Measurements from ENCODE around the gene PAX5. TPM values are rescaled to one million over a fixed set of nuclear protein-coding genes. Genes with fewer than 3 reads are reported as not detected.

PAX5 gene
- total and polyA plus RNA-seq, 2 donors (not counting 1 experiment from before 2014, with no cell fraction given) = 196 to 275 TPM

DNA sequence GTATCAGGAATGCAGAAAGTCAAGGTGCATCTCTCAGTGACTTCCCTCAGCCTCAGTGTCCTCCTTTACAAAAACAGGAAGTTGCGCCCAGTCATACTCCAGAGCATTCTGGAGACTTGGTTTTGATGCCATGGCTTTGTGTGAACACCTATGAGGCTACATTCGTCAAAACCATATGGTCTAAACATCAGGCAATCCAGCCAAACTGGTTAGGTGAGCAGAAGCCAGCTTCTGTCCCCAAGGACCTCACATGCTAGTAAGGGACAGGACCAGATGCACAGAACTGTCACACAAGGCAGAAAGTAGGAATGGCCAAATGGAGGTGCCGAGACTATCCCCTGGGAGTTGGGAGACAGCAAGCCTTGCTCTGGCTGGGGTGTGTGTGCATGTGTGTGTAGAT lies 244.2 kb downstream of the PAX5 start:
- no peak overlapping the region for H3K27ac Mint-ChIP-seq
- peaks cover 5% of the 10 kb centered on the region for H3K9me3 Mint-ChIP-seq (ENCODE audit: insufficient read depth)
- Histone ChIP-seq H3K4me2 (replicated peaks; ENCODE audit: low read depth, low read length, poor library complexity, severe bottlenecking) (no peak overlapping the region), H3K27ac (ENCODE audit: low read length in 2 of 2) (no peak overlapping the region), H3K79me2 (ENCODE audit: control insufficient read depth, insufficient read depth, low read length) (no peaks in the 10 kb centered on the region), H3K9ac (ENCODE audit: low read length) (no peak overlapping the region), H3K9me3 (ENCODE audit: control extremely low read depth in 1 of 3, control insufficient read depth in 2 of 3, insufficient read depth in 1 of 3, low read length in 2 of 3) (peaks cover 0 to 16% (median 12%) of the 10 kb centered on the region in 3 donors), H3K4me1 (ENCODE audit: control insufficient read depth in 2 of 2, insufficient read depth in 2 of 2, low read length in 2 of 2) (no peaks in the 10 kb centered on the region), H2AFZ (ENCODE audit: insufficient read depth, low read depth, low read length, poor library complexity, severe bottlenecking) (no peak overlapping the region), H3K36me3 (replicated peaks in 1 of 2; ENCODE audit: control extremely low read depth in 1 of 2, control insufficient read depth in 1 of 2, extremely low read depth in 1 of 2, insufficient read depth in 2 of 2, low read length in 1 of 2) (no peaks in the 10 kb centered on the region), H3K27me3 (replicated peaks in 1 of 4; ENCODE audit: control extremely low read depth in 1 of 4, control insufficient read depth in 3 of 4, insufficient read depth in 4 of 4, low read length in 3 of 4) (peaks cover 0 to 3% (median 1%) of the 10 kb centered on the region in 4 experiments), H4K20me1 (ENCODE audit: control insufficient read depth, insufficient read depth, low read length, poor library complexity, severe bottlenecking) (no peaks in the 10 kb centered on the region), H3K4me3 (ENCODE audit: control extremely low read depth in 1 of 5, extremely low read depth in 1 of 5, insufficient read depth in 1 of 5, low read depth in 2 of 5, low read length in 4 of 5) (no peak overlapping the region)
- H3K4me1 Mint-ChIP-seq = no peaks in the 10 kb centered on the region
- ChIA-PET CTCF (no interaction called here), POLR2A (no interaction called here)
- DNase-seq (no peak), ATAC-seq (ENCODE audit: low read depth) (no peak)
- WGBS (ENCODE audit: insufficient coverage) = 61% methylated on average over 3 of the region's 3 CpGs
- no peak for TF ChIP-seq EZH2 (IDR thresholded peaks at IDR 0.05; ENCODE audit: borderline replicate concordance, insufficient read depth, low read depth, low read length, poor library complexity, severe bottlenecking)
- TF ChIP-seq, protein P1, sequence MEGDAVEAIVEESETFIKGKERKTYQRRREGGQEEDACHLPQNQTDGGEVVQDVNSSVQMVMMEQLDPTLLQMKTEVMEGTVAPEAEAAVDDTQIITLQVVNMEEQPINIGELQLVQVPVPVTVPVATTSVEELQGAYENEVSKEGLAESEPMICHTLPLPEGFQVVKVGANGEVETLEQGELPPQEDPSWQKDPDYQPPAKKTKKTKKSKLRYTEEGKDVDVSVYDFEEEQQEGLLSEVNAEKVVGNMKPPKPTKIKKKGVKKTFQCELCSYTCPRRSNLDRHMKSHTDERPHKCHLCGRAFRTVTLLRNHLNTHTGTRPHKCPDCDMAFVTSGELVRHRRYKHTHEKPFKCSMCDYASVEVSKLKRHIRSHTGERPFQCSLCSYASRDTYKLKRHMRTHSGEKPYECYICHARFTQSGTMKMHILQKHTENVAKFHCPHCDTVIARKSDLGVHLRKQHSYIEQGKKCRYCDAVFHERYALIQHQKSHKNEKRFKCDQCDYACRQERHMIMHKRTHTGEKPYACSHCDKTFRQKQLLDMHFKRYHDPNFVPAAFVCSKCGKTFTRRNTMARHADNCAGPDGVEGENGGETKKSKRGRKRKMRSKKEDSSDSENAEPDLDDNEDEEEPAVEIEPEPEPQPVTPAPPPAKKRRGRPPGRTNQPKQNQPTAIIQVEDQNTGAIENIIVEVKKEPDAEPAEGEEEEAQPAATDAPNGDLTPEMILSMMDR (IDR thresholded peaks at IDR 0.05) = no peak
- peaks cover 21% of the 10 kb centered on the region for H3K27me3 Mint-ChIP-seq
- intact Hi-C loops (cut with micrococcal nuclease) = no loop called here
- H3K4me3 Mint-ChIP-seq = no peak overlapping the region

DNA sequence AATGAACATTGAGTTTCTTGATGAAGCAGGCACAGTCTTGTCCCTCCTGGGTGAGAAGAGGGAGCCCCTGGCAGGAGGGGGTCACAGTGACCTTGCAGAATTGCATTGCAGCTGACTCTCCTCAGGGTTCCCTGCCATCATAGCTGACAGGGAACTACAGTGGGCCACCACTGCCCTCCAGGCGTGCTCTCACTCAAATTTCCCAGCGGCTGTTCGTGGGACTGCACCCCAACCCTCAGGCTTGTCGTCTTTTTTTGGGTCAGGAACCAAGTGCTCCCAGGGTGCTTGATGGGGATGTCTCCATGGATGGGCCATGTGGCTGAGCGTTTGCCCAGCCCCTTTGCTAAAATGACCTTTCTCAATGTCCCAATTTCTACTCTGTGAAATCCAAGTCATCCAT lies 245.5 kb downstream of the PAX5 start:
- Histone ChIP-seq H3K9me3 (ENCODE audit: control extremely low read depth in 1 of 3, control insufficient read depth in 2 of 3, insufficient read depth in 1 of 3, low read length in 2 of 3) (peaks cover 0 to 6% (median 5%) of the 10 kb centered on the region in 3 donors), H3K27me3 (replicated peaks in 1 of 4; ENCODE audit: control extremely low read depth in 1 of 4, control insufficient read depth in 3 of 4, insufficient read depth in 4 of 4, low read length in 3 of 4) (peaks cover 0 to 16% (median 1%) of the 10 kb centered on the region in 4 experiments), H2AFZ (ENCODE audit: insufficient read depth, low read depth, low read length, poor library complexity, severe bottlenecking) (no peak overlapping the region), H3K4me1 (ENCODE audit: control insufficient read depth in 2 of 2, insufficient read depth in 2 of 2, low read length in 2 of 2) (no peaks in the 10 kb centered on the region), H3K4me3 (ENCODE audit: control extremely low read depth in 1 of 5, extremely low read depth in 1 of 5, insufficient read depth in 1 of 5, low read depth in 2 of 5, low read length in 4 of 5) (no peak overlapping the region), H3K36me3 (replicated peaks in 1 of 2; ENCODE audit: control extremely low read depth in 1 of 2, control insufficient read depth in 1 of 2, extremely low read depth in 1 of 2, insufficient read depth in 2 of 2, low read length in 1 of 2) (no peaks in the 10 kb centered on the region), H3K9ac (ENCODE audit: low read length) (no peak overlapping the region), H3K79me2 (ENCODE audit: control insufficient read depth, insufficient read depth, low read length) (no peaks in the 10 kb centered on the region), H3K27ac (ENCODE audit: low read length in 2 of 2) (no peak overlapping the region), H3K4me2 (replicated peaks; ENCODE audit: low read depth, low read length, poor library complexity, severe bottlenecking) (no peak overlapping the region), H4K20me1 (ENCODE audit: control insufficient read depth, insufficient read depth, low read length, poor library complexity, severe bottlenecking) (no peaks in the 10 kb centered on the region)
- DNase-seq (peak; percentile 20), ATAC-seq (ENCODE audit: low read depth) (no peak)
- H3K4me3 Mint-ChIP-seq = no peak overlapping the region
- peaks cover 5% of the 10 kb centered on the region for H3K9me3 Mint-ChIP-seq (ENCODE audit: insufficient read depth)
- intact Hi-C loops (cut with micrococcal nuclease) = no loop called here
- peaks cover 30% of the 10 kb centered on the region for H3K27me3 Mint-ChIP-seq
- TF ChIP-seq, protein P1 (IDR thresholded peaks at IDR 0.05) = no peak
- TF ChIP-seq EZH2 (IDR thresholded peaks at IDR 0.05; ENCODE audit: borderline replicate concordance, insufficient read depth, low read depth, low read length, poor library complexity, severe bottlenecking) = no peak
- WGBS (ENCODE audit: insufficient coverage) = 59% methylated on average over 4 of the region's 5 CpGs
- ChIA-PET POLR2A (no interaction called here), CTCF (interaction anchor here (1.1 to 1.5 kb wide), 2 partner anchors 16 to 156 kb away, joined by 3 to 4 read pairs; no protein-coding TSS in a partner anchor)
- H3K4me1 Mint-ChIP-seq = no peaks in the 10 kb centered on the region
- H3K27ac Mint-ChIP-seq = no peak overlapping the region

All from B cell (primary cell).